ENCODE data around the gene TFE3.

TFE3 gene, protein sequence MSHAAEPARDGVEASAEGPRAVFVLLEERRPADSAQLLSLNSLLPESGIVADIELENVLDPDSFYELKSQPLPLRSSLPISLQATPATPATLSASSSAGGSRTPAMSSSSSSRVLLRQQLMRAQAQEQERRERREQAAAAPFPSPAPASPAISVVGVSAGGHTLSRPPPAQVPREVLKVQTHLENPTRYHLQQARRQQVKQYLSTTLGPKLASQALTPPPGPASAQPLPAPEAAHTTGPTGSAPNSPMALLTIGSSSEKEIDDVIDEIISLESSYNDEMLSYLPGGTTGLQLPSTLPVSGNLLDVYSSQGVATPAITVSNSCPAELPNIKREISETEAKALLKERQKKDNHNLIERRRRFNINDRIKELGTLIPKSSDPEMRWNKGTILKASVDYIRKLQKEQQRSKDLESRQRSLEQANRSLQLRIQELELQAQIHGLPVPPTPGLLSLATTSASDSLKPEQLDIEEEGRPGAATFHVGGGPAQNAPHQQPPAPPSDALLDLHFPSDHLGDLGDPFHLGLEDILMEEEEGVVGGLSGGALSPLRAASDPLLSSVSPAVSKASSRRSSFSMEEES

DNA sequence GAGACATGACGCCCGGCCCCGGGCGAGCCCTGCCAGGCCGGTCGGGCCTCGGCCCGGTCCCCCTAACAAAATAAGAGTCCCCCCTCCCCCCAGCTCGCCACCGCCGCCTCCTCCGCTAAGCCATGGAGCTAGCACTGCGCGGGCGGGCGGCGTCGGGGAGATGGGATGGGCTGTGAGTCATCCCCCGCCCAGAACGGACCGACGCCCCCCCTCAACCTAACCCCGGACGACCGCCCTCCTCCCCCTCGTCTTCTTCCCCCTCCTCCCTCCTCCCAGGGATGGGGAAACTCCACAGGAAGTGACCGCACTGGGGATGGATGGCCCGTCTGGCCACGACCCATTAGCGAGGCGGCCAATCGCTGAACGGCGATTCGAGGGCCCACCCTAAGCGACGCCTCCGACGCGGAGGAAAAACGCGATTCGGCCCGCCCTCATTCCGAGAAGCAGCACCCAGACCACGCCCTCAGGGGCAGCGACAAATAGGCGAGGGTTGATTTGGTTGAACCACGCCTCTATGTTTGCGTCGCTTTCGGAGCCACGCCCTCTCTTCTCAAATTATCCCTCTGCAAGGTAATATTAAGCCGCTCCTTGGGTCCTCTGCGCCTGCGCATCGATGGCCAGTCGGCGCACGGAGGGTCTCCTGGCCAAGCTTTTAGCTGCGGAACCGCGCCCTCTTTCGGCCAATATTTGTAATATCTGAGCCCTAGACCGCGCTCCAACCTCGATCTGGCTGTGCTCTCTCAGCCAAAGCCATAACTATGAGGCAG is at the start of gene TFE3:
Gene TFE3, minus strand, starts transcription at position 138 of the 767 bp plus-strand sequence. Its CDS starts 131 bp downstream, at position 7.
- in situ Hi-C loops (cut with MboI; ENCODE audit: low pct_unique_long_range_greater_than_20kb, low sequenced_read_pairs), result no loop called here
- peak; percentile 100 for DNase-seq

DNA sequence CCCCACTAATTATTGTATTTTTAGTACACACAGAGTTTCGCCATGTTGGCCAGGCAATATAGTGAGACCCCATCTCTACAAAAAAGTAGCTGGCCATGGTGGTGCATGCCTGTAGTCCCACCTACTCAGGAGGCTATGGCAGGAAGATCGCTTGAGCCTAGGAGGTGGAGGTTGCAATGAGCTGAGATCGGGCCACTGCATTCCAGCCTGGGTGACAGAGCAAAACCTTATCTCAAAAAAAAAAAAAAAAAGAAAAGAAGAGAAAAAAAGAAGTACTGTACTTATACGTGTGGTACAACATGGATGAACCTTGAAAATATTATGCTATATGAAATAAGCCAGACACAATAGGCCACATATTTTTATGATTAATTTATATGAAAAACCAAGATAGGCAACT is 46.4 kb upstream of the TFE3 start:
- in situ Hi-C loops (cut with MboI; ENCODE audit: low pct_unique_long_range_greater_than_20kb, low sequenced_read_pairs), result no loop called here
- no peak for DNase-seq

DNA sequence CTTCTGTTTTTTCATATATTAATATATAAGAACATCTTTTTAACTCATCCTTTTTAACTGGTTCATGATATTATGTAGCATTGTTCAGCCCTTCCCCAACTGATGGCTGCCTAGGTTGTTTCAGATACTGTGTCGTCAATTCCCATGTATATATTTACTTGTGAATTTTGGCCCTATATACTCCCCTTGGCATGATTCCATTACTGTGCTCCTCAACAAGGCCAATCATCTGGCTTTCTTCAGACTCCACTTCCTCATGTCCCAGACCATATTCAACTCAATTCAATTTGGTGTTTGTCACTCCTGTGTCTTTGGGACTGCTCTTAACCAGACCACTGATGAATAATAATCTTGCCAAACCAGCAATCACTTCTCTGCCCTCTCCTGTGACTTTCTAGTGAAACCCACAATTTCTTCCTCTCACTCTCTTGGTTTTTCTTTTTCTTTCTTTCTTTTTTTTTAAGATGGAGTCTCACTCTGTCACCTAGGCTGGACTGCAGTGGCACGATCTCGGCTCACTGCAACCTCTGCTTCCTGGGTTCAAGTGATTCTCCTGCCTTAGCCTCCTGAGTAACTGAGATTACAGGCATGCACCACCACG is 39.2 kb upstream of the TFE3 start:
- in situ Hi-C loops (cut with MboI; ENCODE audit: low pct_unique_long_range_greater_than_20kb, low sequenced_read_pairs), result no loop called here
- DNase-seq, result peak; percentile 21

DNA sequence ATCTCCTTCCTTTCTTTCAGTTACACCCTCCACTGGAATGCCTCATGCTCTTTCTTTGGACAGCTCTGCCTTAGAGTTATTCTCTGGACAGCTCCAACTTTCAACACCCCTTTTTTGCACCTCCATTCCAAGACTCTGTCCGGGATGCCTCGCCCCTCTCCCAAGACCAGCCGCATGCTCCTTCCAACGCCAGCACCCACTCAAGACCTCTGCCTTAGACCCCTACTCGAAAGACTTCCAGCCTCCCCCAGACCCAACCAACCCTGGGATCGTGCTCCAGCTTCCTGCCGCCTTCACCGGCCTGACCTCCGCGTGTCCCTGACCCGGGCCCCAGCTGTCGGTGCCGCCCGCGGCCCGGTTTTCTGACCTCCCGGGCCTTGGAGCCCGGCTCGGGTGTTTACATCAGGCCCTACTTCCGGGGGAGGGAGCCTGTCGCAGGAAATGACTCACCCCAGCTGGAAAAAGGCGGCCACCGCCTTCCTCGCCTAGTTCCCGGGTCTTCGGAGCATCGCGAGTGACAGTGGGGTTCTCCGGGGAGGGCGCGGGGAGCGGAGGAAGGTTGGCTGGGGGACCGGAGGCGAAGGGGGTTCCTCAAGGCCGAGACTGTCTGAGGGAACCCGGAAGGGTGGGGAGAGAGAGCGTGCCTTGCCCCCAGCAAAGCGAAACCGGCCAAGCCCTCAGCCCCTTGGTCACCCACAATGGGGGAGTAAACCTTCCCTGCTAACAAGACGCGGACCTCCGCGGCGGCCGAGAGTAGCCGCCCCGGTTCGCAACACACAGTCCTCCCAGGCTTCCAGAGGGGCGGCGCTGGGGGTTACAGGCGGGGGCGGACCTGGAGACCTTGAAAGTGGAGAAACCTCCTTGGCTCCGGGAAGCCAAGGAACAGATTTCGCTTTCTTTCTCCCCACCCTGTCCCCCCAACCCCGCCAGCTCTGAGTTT is 36.6 kb upstream of the TFE3 start, which contains the start of gene WDR45:
Gene WDR45, minus strand, starts transcription at position 399 of the 940 bp plus-strand sequence. CDS start 1,792 bp downstream, outside the sequence.
- in situ Hi-C loops (cut with MboI; ENCODE audit: low pct_unique_long_range_greater_than_20kb, low sequenced_read_pairs), result no loop called here
- DNase-seq, result peak; percentile 74

DNA sequence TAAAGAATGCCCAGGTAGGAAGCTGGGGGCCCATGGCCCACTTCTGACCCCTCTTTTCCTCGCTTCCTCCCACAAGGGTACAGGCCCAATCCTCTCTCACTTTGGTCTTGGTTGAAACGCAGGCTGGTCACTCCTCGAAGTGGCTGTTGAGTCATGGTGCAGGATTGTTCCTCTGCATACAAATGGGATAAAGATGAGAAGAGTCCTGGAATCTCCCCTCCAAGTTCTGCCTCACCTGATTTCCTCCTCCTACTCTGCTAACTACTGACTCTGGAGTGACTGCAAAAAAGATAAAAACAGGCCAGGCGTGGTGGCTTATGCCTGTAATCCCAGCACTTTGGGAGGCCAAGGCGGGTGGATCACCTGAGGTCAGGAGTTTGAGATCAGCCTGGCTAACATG is 34.8 kb upstream of the TFE3 start:
- in situ Hi-C loops (cut with MboI; ENCODE audit: low pct_unique_long_range_greater_than_20kb, low sequenced_read_pairs), result no loop called here
- no peak for DNase-seq

DNA sequence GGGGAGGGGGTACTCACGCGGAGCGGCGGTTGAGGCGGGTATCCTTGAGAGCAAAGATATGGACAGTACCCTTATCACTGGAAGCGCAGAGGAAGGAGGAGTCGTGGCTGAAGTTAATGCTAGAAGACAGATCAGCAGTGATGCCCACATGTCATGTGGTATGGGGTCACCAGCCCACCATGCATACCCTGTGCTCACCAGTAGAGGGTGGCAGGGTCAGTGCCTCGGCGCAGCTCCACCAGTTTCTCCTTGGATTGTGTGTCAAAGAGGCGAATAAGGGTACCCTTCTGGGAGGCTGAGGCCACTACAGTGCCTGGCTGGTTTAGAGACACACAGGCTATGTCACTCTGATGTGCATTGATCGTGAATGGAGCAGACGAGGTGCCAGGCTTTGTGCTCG is 32.2 kb upstream of the TFE3 start:
- no peak for DNase-seq
- in situ Hi-C loops (cut with MboI; ENCODE audit: low pct_unique_long_range_greater_than_20kb, low sequenced_read_pairs), result no loop called here

DNA sequence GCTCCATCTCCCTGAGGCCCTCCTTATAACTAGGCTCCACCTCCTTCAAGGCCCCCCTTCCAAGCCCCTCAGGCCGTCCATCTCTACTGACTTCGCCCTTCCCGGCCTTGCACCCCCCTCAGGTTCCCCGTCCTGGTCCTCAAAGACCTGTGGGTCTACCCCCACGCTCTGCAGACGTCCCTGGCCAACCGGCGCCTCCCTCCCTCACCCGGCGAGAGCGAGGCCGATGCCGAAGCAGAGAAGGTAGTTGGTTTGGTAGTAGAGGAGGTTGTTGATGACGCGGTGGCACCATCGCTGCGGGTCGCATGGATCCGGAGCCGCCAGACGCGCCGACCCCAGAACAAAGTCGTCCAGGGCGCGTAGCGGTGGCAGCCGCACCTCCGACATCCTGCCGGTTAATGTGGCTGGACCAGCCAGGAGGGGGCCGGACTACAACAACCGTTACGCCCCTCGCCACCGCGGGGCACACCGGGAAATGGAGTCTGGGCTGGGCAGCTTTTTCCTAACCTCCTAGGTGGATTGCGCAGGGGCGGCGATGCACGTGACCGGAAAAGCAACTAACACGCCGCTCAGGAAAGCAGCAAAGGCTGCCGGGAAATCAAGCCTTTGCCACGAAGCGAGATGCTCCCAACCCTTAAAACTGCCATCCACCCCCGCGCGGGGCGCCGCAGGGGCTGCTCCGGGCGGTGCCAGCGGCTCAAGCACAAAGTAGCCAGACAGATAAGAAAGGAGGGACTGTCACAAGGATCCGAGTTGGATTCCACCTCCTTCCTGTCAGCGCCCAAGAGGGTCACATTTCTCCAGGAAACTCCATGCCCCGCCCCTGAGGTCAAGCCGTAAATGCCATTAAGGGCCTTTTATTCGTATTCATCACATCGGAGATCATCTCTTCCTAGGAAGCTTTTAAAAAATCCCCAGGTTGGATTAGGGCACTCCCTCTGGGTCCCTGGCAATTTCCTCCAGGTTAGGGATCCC is 30.7 kb upstream of the TFE3 start, which contains the start of gene PRAF2:
Gene PRAF2, minus strand, starts transcription at position 402 of the 975 bp plus-strand sequence. Its CDS starts 15 bp downstream, at position 387.
- in situ Hi-C loops (cut with MboI; ENCODE audit: low pct_unique_long_range_greater_than_20kb, low sequenced_read_pairs), result no loop called here

DNA sequence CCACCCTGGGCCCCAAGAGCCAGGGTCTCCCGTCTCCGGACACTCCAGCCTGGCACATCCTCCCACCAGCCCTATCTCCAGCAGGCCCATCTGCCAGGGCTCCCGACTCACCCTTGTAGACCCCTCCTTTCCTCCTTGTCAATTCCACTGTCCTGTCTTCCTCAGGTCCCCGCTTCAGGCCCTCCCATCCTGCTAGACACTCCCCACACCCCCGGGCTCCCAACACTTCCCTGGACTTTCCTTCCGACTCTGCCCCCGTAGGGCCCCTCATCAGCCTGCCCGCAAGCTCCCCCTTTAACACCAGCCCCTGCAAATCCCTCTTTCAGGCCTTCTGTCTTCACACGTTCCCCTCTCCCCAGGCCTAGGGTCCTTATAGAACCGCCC is 29.5 kb upstream of the TFE3 start:
- no peak for DNase-seq
- in situ Hi-C loops (cut with MboI; ENCODE audit: low pct_unique_long_range_greater_than_20kb, low sequenced_read_pairs), result no loop called here

More for the DNA sequence above, 30.7 kb upstream of the TFE3 start, which contains the start of gene PRAF2:
- no peak for DNase-seq

DNA sequence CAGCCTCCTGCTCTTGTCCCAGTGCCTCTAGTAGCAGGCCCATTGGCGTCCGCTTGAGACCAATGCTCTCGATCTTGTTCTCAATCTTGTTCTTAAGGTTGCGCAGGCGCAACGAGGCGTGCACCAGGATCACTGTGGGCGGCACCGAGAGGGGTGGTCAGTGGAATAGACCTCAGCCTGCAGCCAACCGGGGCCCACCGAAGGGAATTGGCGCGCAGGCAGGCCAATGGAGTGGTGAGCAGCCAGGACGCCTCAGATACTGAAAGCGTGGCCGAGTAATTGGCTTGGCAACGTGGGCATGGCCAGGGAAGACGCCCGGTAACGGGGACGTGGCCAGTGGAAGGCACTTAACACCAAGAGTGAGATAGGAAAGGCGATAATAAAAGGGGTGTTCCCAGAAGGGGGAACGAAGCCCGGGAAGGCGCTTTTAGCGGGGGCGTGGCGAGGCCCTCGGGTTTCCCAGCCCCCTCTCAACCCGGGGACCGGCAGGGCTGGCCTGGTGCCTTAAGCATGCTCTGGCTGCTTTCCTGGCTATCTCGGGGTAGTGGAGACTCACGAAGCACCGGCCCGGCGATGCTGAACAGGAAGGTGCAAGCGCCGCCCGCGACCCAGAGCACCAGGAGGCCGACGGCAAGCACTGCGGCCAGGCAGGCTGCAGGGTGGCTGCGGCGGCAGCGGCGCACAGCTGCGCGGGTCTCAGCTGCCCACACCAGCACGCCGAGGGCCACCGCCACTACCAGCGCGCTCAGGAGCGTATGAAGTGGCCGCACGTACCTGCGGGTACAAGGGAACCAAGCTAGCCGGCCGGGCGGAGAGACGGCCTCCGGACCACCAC is 28.9 kb upstream of the TFE3 start:
- DNase-seq, result no peak
- in situ Hi-C loops (cut with MboI; ENCODE audit: low pct_unique_long_range_greater_than_20kb, low sequenced_read_pairs), result no loop called here

DNA sequence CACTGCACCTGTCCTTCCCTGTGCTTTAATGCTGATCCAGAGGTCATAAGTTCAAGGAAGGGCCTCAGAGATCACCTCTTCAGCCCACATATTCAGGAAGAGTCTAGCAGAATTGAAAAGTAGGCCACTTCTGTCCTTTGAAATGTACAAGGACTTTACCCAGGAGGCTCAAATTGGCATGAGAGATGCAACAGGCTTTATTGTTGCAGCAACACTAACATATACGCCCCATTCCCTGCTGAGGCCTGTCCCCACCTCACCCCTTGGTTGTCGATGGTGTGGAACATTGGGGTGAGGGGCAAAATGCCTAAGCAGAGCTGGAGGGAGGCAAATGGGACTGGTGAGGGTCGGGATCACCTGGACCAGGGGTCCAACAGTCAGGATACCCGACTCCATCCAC is 27.8 kb upstream of the TFE3 start:
- DNase-seq, result no peak
- in situ Hi-C loops (cut with MboI; ENCODE audit: low pct_unique_long_range_greater_than_20kb, low sequenced_read_pairs), result no loop called here

DNA sequence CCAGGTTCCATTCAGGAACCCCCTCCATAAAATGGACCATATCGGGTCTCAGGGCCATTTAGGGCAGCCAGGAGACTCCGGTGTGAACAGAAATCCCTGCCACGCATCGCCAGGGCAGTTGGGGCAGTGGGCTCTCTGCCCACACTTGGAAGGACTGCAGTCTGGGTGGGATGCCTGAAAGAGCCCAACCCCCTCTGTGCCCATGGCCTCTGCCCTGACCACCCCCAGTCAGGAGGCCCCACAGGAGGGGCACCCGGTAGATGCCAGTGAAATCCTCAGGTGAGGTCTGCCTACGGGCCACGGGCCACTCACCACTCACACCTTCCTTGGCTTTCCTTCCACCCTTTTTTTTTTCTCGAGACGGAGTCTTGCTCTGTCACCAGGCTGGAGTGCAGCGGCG is 25.9 kb upstream of the TFE3 start:
- no peak for DNase-seq
- in situ Hi-C loops (cut with MboI; ENCODE audit: low pct_unique_long_range_greater_than_20kb, low sequenced_read_pairs), result no loop called here

DNA sequence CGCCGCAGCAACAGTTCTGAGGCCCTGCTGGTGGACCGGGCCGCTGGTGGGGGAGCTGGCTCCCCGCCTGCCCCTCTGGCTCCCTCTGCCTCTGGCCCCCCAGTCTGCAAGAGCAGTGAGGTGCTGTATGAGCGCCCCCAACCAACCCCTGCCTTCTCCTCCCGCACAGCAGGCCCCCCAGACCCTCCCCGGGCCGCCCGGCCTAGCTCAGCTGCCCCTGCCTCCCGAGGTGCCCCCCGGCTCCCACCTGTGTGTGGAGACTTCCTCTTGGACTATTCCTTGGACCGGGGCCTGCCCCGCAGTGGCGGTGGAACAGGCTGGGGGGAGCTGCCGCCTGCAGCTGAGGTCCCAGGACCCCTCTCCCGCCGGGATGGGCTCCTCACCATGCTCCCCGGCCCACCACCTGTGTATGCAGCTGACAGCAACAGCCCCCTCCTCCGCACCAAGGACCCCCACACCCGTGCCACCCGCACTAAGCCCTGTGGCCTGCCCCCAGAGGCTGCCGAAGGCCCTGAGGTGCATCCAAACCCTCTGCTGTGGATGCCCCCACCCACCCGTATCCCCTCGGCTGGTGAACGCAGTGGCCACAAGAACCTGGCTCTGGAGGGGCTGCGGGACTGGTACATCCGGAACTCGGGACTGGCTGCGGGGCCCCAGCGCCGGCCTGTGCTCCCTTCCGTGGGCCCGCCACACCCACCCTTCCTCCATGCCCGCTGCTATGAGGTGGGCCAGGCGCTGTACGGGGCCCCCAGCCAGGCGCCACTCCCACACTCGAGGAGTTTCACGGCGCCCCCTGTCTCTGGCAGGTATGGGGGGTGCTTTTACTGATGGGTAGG is 24.3 kb upstream of the TFE3 start:
- DNase-seq, result no peak
- in situ Hi-C loops (cut with MboI; ENCODE audit: low pct_unique_long_range_greater_than_20kb, low sequenced_read_pairs), result no loop called here

DNA sequence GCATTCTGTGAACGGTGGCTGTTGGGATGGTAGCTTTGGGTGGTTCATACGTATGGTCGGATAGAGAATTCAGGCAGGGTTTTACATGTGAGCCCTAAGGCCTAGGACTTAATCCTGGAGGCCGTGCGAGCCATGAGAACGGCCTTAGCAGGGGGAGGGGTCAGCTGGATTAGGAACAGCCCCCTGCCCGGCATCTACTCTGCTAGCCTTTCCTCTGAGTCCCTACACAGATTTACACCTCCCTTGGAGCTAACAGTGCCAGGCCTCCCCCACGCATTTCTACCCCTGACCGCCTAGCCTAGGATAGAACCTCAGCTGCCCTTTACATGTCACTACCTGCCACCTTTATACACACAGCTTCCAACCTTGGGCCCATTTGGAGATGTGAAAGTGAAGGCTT is 23.5 kb upstream of the TFE3 start:
- in situ Hi-C loops (cut with MboI; ENCODE audit: low pct_unique_long_range_greater_than_20kb, low sequenced_read_pairs), result no loop called here
- no peak for DNase-seq

DNA sequence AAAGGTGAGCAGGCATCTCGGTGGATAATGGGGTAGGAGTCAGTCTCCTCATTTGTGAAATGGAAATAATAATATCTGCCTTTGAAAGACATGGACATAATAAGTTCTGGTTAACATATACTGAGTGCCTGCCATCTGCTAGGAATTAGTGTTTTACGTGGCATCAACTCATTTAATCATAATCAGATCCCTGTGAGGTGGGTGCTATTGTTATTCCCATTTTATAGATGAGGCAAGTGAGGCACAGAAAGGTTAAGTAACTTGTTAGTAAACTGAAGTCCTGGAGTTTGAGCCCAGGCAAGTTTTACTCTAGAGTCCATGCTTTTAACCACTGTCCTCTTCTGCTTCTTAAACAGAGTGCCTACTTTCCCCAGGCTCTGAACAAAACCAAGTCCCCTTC is 23.1 kb upstream of the TFE3 start:
- no peak for DNase-seq
- in situ Hi-C loops (cut with MboI; ENCODE audit: low pct_unique_long_range_greater_than_20kb, low sequenced_read_pairs), result no loop called here

DNA sequence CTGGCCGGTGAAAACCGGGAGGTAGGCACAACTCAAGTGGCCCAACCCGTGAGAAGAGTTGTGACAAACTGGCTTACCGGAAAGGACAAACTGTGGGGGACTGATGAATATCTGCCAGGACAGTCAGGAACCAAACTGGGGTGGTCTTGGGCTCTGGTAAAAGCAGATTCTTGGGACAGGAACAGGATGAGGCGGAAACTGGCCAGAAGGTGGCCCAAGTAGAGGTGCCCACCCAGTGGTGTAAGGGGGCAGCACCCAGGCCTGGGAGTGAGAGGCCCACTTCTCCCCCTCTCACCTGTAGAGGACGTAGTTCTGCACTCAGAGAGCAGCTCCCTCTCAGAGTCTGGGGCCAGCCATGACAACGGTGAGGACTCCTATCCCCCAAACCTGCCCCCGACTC is 21.6 kb upstream of the TFE3 start:
- in situ Hi-C loops (cut with MboI; ENCODE audit: low pct_unique_long_range_greater_than_20kb, low sequenced_read_pairs), result no loop called here
- no peak for DNase-seq

DNA sequence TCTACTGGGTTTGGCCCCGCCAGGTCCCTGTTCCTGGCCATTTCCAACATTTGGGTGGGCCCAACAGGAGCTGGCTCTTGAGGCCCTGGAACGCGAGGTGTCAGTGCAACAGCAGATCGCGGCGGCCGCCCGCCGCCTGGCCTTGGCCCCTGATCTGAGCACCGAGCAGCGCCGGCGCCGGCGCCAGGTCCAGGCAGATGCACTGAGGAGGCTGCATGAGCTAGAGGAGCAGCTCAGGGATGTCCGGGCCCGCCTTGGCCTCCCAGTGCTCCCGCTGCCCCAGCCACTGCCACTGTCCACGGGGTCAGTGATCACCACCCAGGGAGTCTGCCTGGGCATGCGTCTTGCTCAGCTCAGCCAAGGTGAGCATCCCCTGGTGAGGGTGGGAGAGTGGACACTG is 21.1 kb upstream of the TFE3 start:
- no peak for DNase-seq
- in situ Hi-C loops (cut with MboI; ENCODE audit: low pct_unique_long_range_greater_than_20kb, low sequenced_read_pairs), result no loop called here
